ENCODE results near the gene NCKAP5. TPM values are rescaled to one million over a fixed set of nuclear protein-coding genes. Genes with fewer than 3 reads are reported as not detected.

The NCKAP5 gene
- total RNA-seq, 1 experiment from 2014 or later, result not detected

- no peak for DNase-seq
- H3K4me3 ChIP-seq, result no peak overlapping the region
- no peak overlapping the region for H2AFZ ChIP-seq
- TF ChIP-seq EZH2 (IDR thresholded peaks at IDR 0.05; ENCODE audit: low read depth), result no peak
- no peak for TF ChIP-seq CTCF (conservative IDR thresholded peaks at IDR 0.05)
- peaks cover 13% of the 10 kb centered on the region; the same call in 1 of the 2 replicates for H3K27me3 ChIP-seq (ENCODE audit: insufficient read depth, low read depth)
- no peaks in the 10 kb centered on the region for H4K20me1 ChIP-seq (ENCODE audit: insufficient read depth)
- H3K9me3 ChIP-seq (ENCODE audit: insufficient read depth, low read depth), result no peaks in the 10 kb centered on the region
- H3K4me1 ChIP-seq (replicated peaks; ENCODE audit: insufficient read depth), result no peaks in the 10 kb centered on the region
- H3F3A ChIP-seq (ENCODE audit: insufficient read depth, low read depth), result no peaks in the 10 kb centered on the region
- H3K27ac ChIP-seq, result no peak overlapping the region
- H3K9me2 ChIP-seq (ENCODE audit: insufficient read depth), result no peaks in the 10 kb centered on the region; the same call in 1 of the 2 replicates
- ChIA-PET CTCF (no interaction called here), POLR2A (ENCODE audit: unreplicated experiment) (no interaction called here)
- no peaks in the 10 kb centered on the region for H3K36me3 ChIP-seq (ENCODE audit: low read depth)
- BruUV-seq (replicated peaks), result no TSS peak
- no peak overlapping the region for H3K4me2 ChIP-seq
- intact Hi-C loops (cut with micrococcal nuclease; ENCODE audit: unreplicated experiment), result no loop called here
- H3K79me2 ChIP-seq (ENCODE audit: low read depth), result no peaks in the 10 kb centered on the region
Observed at GRCh38 chr2:133194362-133194655, 374.0 kb downstream of the NCKAP5 start.

- Histone ChIP-seq H3K27me3 (ENCODE audit: insufficient read depth, low read depth) (peaks cover 13% of the 10 kb centered on the region; the same call in 1 of the 2 replicates), H3F3A (ENCODE audit: insufficient read depth, low read depth) (no peaks in the 10 kb centered on the region), H3K36me3 (ENCODE audit: low read depth) (no peaks in the 10 kb centered on the region), H3K9me2 (ENCODE audit: insufficient read depth) (no peaks in the 10 kb centered on the region; the same call in 1 of the 2 replicates), H3K4me1 (replicated peaks; ENCODE audit: insufficient read depth) (no peaks in the 10 kb centered on the region), H3K4me2 (no peak overlapping the region), H3K79me2 (ENCODE audit: low read depth) (no peaks in the 10 kb centered on the region), H2AFZ (no peak overlapping the region), H4K20me1 (ENCODE audit: insufficient read depth) (no peaks in the 10 kb centered on the region), H3K4me3 (no peak overlapping the region), H3K27ac (no peak overlapping the region), H3K9me3 (ENCODE audit: insufficient read depth, low read depth) (no peaks in the 10 kb centered on the region)
- no peak for TF ChIP-seq EZH2 (IDR thresholded peaks at IDR 0.05; ENCODE audit: low read depth)
- no peak for TF ChIP-seq CTCF (conservative IDR thresholded peaks at IDR 0.05)
- ChIA-PET CTCF (no interaction called here), POLR2A (ENCODE audit: unreplicated experiment) (no interaction called here)
- intact Hi-C loops (cut with micrococcal nuclease; ENCODE audit: unreplicated experiment), result no loop called here
- no TSS peak for BruUV-seq (replicated peaks)
- DNase-seq, result no peak
Observed at GRCh38 chr2:133193544-133194361, 374.5 kb downstream of the NCKAP5 start.

GRCh38 chr2:133192028-133192427 is 376.2 kb downstream of the NCKAP5 start:
- Histone ChIP-seq H4K20me1 (ENCODE audit: insufficient read depth) (no peaks in the 10 kb centered on the region), H3F3A (ENCODE audit: insufficient read depth, low read depth) (no peaks in the 10 kb centered on the region), H3K27me3 (ENCODE audit: insufficient read depth, low read depth) (peaks cover 13% of the 10 kb centered on the region; the same call in 1 of the 2 replicates), H2AFZ (no peak overlapping the region), H3K4me3 (no peak overlapping the region), H3K27ac (no peak overlapping the region), H3K9me2 (ENCODE audit: insufficient read depth) (no peaks in the 10 kb centered on the region; the same call in 1 of the 2 replicates), H3K9me3 (ENCODE audit: insufficient read depth, low read depth) (no peaks in the 10 kb centered on the region), H3K4me2 (no peak overlapping the region), H3K36me3 (ENCODE audit: low read depth) (no peaks in the 10 kb centered on the region), H3K4me1 (replicated peaks; ENCODE audit: insufficient read depth) (no peaks in the 10 kb centered on the region), H3K79me2 (ENCODE audit: low read depth) (no peaks in the 10 kb centered on the region)
- TF ChIP-seq EZH2 (IDR thresholded peaks at IDR 0.05; ENCODE audit: low read depth) (no peak), CTCF (conservative IDR thresholded peaks at IDR 0.05) (peak; percentile 42; the same call in 1 of the 2 replicates)
- ChIA-PET CTCF (no interaction called here), POLR2A (ENCODE audit: unreplicated experiment) (no interaction called here)
- no peak for DNase-seq
- no TSS peak for BruUV-seq (replicated peaks)
- intact Hi-C loops (cut with micrococcal nuclease; ENCODE audit: unreplicated experiment), result no loop called here
